HG03097 (cell line): Measurements from ENCODE around the gene SLC22A12.

ENCODE experiments used
- ATAC-seq: cut with Tn5 transposase; IDR thresholded peaks from one replicate; pipeline ENCODE4 v1.9.1; 2021; ENCODE audit not compliant: unreplicated experiment, low FRiP score

The SLC22A12 gene

GRCh38 chr11:64620381-64620971 lies 29.5 kb downstream of the SLC22A12 start:
- no peak for ATAC-seq

GRCh38 chr11:64621283-64622019 lies 30.4 kb downstream of the SLC22A12 start:
- ATAC-seq: no peak

- ATAC-seq: no peak
Observed at GRCh38 chr11:64622681-64623080, 31.7 kb downstream of the SLC22A12 start.

GRCh38 chr11:64624883-64625481 lies 34.0 kb downstream of the SLC22A12 start:
- ATAC-seq: no peak

- ATAC-seq: no peak
Observed at GRCh38 chr11:64626637-64627036, 35.6 kb downstream of the SLC22A12 start.

- ATAC-seq: no peak
Observed at GRCh38 chr11:64627371-64627770, 36.4 kb downstream of the SLC22A12 start.

GRCh38 chr11:64628596-64628995 lies 37.6 kb downstream of the SLC22A12 start:
- ATAC-seq: no peak

GRCh38 chr11:64629103-64629502 lies 38.1 kb downstream of the SLC22A12 start:
- ATAC-seq: no peak

GRCh38 chr11:64629796-64630562 lies 39.0 kb downstream of the SLC22A12 start:
- ATAC-seq: no peak

- no peak for ATAC-seq
Observed at GRCh38 chr11:64631675-64632074, 40.7 kb downstream of the SLC22A12 start.

GRCh38 chr11:64632237-64632636 lies 41.2 kb downstream of the SLC22A12 start:
- no peak for ATAC-seq

GRCh38 chr11:64632654-64633053 lies 41.6 kb downstream of the SLC22A12 start:
- ATAC-seq: no peak

GRCh38 chr11:64633555-64634159 lies 42.6 kb downstream of the SLC22A12 start:
- no peak for ATAC-seq

GRCh38 chr11:64637334-64638017 lies 46.5 kb downstream of the SLC22A12 start:
- no peak for ATAC-seq

- ATAC-seq: no peak
Observed at GRCh38 chr11:64638018-64638665, 47.1 kb downstream of the SLC22A12 start.

GRCh38 chr11:64638829-64639228 lies 47.8 kb downstream of the SLC22A12 start:
- no peak for ATAC-seq

GRCh38 chr11:64639885-64640284 lies 48.9 kb downstream of the SLC22A12 start:
- no peak for ATAC-seq

GRCh38 chr11:64641596-64642417 lies 50.8 kb downstream of the SLC22A12 start:
- no peak for ATAC-seq

GRCh38 chr11:64642418-64642735 lies 51.4 kb downstream of the SLC22A12 start:
- ATAC-seq: no peak
